ENCODE data around the gene C16orf89. TPM values are rescaled to one million over a fixed set of nuclear protein-coding genes. Genes with fewer than 3 reads are reported as not detected.
A peak's percentile ranks its signal among the peaks of the same experiment; 100 is the strongest.
"Not testable (repeated sequence)": the region's sequence is repeated elsewhere in the genome, so short reads cannot be mapped to it uniquely, and the experiment has no call there.

Gene C16orf89
- total and polyA plus RNA-seq, 7 experiments from 2014 or later, result not detected

DNA sequence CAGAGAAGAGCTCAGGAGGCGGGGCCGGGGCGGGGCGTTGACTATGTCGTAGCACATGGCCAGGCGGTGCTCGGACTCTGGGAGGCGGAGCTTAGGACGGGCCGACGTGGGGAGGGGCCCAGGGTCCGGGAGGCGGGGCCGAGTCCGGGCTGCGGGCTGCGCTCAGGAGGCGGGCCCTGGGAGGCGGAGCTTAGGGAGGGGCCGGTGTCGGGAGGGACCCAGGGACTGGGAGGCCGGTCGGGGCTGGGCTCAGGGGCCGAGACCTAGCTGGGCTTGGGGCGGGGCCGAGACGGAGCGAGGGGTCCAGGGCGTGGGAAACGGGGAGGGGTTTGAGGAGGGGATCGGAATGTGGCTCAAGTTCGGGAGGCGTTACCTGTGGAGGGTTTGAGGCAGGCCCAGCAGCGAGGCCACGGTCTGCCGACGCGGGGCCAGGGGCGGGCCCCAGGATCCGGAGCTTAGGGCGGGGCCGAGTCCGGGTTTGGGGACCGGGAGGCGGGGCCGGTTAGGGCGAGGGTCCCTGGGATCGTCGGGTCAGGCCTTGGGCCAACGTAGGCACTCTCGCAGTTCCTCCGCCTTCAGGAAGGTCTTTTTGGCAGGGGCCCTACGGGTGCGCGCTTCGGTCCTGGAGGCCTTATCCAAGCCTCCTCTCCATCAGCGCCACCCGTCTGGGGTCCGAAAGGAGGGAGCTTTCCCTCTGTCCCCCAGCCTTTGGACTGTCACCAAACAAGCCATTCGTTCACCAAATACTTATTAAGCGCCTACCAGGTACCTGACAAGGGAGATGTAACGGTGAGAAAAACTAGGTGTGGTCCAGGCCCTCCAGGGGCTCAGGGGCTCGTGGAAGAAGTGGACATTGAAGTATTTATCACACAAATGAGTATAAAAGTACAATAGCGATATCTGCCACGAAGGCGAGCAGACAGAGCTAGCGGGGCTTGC is 32.7 kb upstream of the C16orf89 start:
- peak overlapping the region; percentile 88 for H3K27ac ChIP-seq (ENCODE audit: low read depth, low read length)
- H3K27me3 Mint-ChIP-seq; H3K36me3 ChIP-seq (ENCODE audit: control insufficient read depth in 2 of 3, insufficient read depth in 3 of 3, low read length in 3 of 3); H3K27me3 ChIP-seq (ENCODE audit: control insufficient read depth in 2 of 2, insufficient read depth in 2 of 2, low read length in 2 of 2); H3K4me1 ChIP-seq (ENCODE audit: control insufficient read depth in 2 of 2, insufficient read depth in 2 of 2, low read length in 2 of 2); H3K9me3 Mint-ChIP-seq; H3K36me3 Mint-ChIP-seq; H3K9me3 ChIP-seq (ENCODE audit: control insufficient read depth in 2 of 3, low read length in 3 of 3): not testable (repeated sequence)
- CTCF ChIA-PET, result interaction anchor here (0.7 kb wide), 1 partner anchor 22 kb away, joined by 3 read pairs; no protein-coding TSS in a partner anchor
- intact Hi-C loops (cut with micrococcal nuclease), result loop anchor here (1.0 to 10.0 kb wide), 7 partner anchors 66 to 981 kb away; partner anchors contain the start of genes ADCY9 (in 1 of the 2), GLYR1 (in 1 of the 2), NAGPA (in 1 of the 2) and PAM16 (in 1 of the 2)
- Mint-ChIP-seq H3K4me3 (peak overlapping the region; percentile 89 to 99 (median 96)), H3K4me1 (peaks cover 6 to 25% (median 12%) of the 10 kb centered on the region in 7 donors), H3K27ac (peak overlapping the region; percentile 83 to 99 (median 97))
- POLR2A ChIA-PET, result interaction anchor here (0.7 to 1.0 kb wide), 5 partner anchors 9 to 330 kb away, joined by 3 to 5 read pairs (median 3); partner anchors contain the start of gene NAGPA
- DNase-seq (peak; percentile 79 to 97 (median 95)), ATAC-seq (peak; percentile 82)
- H3K4me3 ChIP-seq (ENCODE audit: low read length), result peak overlapping the region; percentile 52

DNA sequence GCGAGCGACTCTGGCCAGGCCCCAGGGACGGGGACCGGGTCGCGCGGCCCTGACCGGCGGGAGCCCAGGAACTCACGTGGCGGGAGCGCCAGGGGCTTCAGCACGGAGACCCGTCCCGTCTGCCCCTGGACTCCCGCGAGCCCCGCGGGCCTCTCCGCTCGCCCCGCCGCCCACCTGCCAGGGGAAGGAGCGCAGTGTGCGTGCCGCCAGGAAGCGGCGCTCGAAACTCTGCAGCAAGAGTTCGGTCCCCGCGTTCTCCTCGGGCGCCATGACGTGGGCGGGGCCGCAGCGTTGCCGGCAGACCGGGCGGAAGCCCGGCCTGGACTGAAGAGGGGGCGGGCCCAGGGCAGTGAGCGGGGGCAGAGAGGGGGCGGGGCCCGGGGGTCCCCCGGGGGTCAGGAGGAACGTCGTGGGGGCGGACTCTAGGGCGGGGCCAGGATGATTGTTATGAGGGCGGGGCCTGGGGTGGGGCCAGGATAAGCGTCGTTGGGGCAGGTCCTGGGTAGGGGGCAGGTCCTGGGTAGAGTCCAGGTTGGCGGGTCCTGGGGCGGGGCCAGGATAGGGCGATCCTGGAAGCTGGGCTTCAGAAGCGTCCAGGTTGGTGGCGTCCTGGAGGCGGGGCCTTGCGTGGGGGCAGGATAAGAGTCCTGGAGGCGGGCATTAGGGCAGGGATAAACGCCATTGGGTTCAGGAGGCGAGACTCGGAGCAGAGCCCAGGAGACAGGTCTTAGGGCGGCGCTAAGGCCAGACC is 31.9 kb upstream of the C16orf89 start, which contains the start of gene EEF2KMT:
EEF2KMT (minus strand) TSS at position 326 of the 751 bp plus-strand sequence; CDS start at position 270, 56 bp downstream.
- Histone ChIP-seq H3K27ac (ENCODE audit: low read depth, low read length) (peak within 1 kb of the TSS; percentile 88), H3K4me3 (ENCODE audit: low read length) (peak within 1 kb of the TSS; percentile 52)
- POLR2A ChIA-PET, result interaction anchor here (0.7 to 1.0 kb wide), 6 partner anchors 9 to 329 kb away, joined by 3 to 5 read pairs (median 4); partner anchors contain the start of gene NAGPA
- intact Hi-C loops (cut with micrococcal nuclease), result loop anchor here (1.0 to 10.0 kb wide), 13 partner anchors 26 to 980 kb away; partner anchors contain the start of genes ALG1 (in 2 of the 2), GLYR1 (in 2 of the 2), NAGPA (in 2 of the 2) and SEC14L5 (in 2 of the 2)
- H3K27me3 ChIP-seq (ENCODE audit: control insufficient read depth in 2 of 2, insufficient read depth in 2 of 2, low read length in 2 of 2); H3K9me3 Mint-ChIP-seq; H3K36me3 Mint-ChIP-seq; H3K4me1 ChIP-seq (ENCODE audit: control insufficient read depth in 2 of 2, insufficient read depth in 2 of 2, low read length in 2 of 2); H3K9me3 ChIP-seq (ENCODE audit: control insufficient read depth in 2 of 3, low read length in 3 of 3); H3K27me3 Mint-ChIP-seq; H3K36me3 ChIP-seq (ENCODE audit: control insufficient read depth in 2 of 3, insufficient read depth in 3 of 3, low read length in 3 of 3): not testable (repeated sequence)
- Mint-ChIP-seq H3K4me1 (peaks cover 6 to 25% (median 12%) of the 10 kb centered on the region in 7 donors), H3K27ac (peak within 1 kb of the TSS; percentile 87 to 99 (median 97)), H3K4me3 (peak within 1 kb of the TSS; percentile 89 to 99 (median 96))
- DNase-seq (peak in 2 of 9 donors; percentile 89 to 94), ATAC-seq (peak; percentile 99)
- CTCF ChIA-PET, result interaction anchor here (0.7 kb wide), 1 partner anchor 22 kb away, joined by 3 read pairs; no protein-coding TSS in a partner anchor

DNA sequence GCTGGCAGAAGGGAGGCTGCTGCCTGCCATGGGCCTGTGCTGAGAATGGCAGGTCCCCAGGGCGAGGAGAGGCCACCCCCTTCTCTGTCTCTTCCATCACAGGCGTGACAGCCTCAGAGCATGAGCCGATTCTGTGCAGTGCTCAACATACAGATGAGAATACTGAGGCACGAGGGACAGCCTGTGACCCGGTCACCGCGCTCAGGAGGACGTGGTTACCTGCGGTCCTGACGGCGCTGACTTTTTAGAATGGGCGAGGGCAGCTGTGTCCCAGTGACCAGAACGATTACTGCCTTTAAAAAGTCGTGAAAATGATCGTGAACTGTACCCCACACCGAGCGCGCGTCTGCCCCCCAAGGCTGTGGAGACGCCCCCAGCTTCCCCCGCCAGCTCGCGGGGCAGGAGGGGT is 31.3 kb upstream of the C16orf89 start:
- H3K36me3 Mint-ChIP-seq; H3K4me1 ChIP-seq (ENCODE audit: control insufficient read depth in 2 of 2, insufficient read depth in 2 of 2, low read length in 2 of 2); CTCF ChIA-PET; H3K27me3 ChIP-seq (ENCODE audit: control insufficient read depth in 2 of 2, insufficient read depth in 2 of 2, low read length in 2 of 2); H3K9me3 ChIP-seq (ENCODE audit: control insufficient read depth in 2 of 3, low read length in 3 of 3); H3K27me3 Mint-ChIP-seq; H3K9me3 Mint-ChIP-seq; H3K36me3 ChIP-seq (ENCODE audit: control insufficient read depth in 2 of 3, insufficient read depth in 3 of 3, low read length in 3 of 3); ATAC-seq: not testable (repeated sequence)
- H3K4me1 Mint-ChIP-seq, result peaks cover 9 to 29% (median 16%) of the 10 kb centered on the region in 7 donors
- peak overlapping the region; percentile 52 for H3K4me3 ChIP-seq (ENCODE audit: low read length)
- H3K4me3 Mint-ChIP-seq, result peak overlapping the region; percentile 89 to 99 (median 96)
- H3K27ac Mint-ChIP-seq, result peak overlapping the region; percentile 87 to 99 (median 92)
- intact Hi-C loops (cut with micrococcal nuclease), result loop anchor here (1.0 to 10.0 kb wide), 13 partner anchors 26 to 980 kb away; partner anchors contain the start of genes ALG1 (in 2 of the 2), GLYR1 (in 2 of the 2), NAGPA (in 2 of the 2) and UBN1 (in 2 of the 2)
- H3K27ac ChIP-seq (ENCODE audit: low read depth, low read length), result peak overlapping the region; percentile 88
- POLR2A ChIA-PET, result interaction anchor here (1.0 kb wide), 1 partner anchor 63 kb away, joined by 5 read pairs; the partner anchor contains the start of gene NAGPA
- peak; percentile 23 to 59 (median 42) for DNase-seq

DNA sequence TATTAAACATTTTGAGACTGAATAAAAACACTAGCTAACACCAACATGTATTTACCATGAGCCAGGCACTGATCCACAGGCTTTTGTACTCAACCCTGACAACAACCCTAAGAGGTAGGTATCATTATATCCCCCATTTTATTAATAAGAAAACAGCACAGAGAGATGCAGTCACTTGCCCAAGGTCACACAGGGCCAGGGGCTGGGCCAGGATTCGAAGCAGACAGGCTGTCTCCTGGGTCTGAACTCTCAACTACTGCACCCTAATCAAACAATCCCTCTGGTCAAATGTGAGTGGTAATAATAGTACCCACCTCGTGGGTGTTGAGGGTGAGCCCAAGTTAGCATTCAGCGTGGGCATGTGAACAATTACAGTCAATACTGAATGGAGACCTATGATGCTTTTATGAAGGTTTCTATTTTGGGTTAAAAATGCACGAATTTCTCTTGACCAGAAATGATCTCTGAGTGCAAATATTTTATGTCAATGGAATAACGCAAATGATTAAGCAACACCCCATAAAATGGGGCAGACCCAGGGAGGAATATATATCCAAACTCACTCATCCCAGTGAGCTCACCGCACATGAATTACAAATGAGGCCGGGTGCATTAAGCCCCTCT is 30.8 kb upstream of the C16orf89 start:
- H3K9me3 Mint-ChIP-seq; H3K36me3 ChIP-seq (ENCODE audit: control insufficient read depth in 2 of 3, insufficient read depth in 3 of 3, low read length in 3 of 3); H3K27me3 Mint-ChIP-seq; H3K9me3 ChIP-seq (ENCODE audit: control insufficient read depth in 2 of 3, low read length in 3 of 3); ATAC-seq; H3K4me1 ChIP-seq (ENCODE audit: control insufficient read depth in 2 of 2, insufficient read depth in 2 of 2, low read length in 2 of 2); CTCF ChIA-PET; H3K27me3 ChIP-seq (ENCODE audit: control insufficient read depth in 2 of 2, insufficient read depth in 2 of 2, low read length in 2 of 2); DNase-seq; H3K4me3 ChIP-seq (ENCODE audit: low read length); H3K36me3 Mint-ChIP-seq: not testable (repeated sequence)
- intact Hi-C loops (cut with micrococcal nuclease), result loop anchor here (1.0 to 10.0 kb wide), 13 partner anchors 25 to 979 kb away; partner anchors contain the start of genes ALG1 (in 2 of the 2), GLYR1 (in 2 of the 2), NAGPA (in 2 of the 2) and UBN1 (in 2 of the 2)
- H3K4me3 Mint-ChIP-seq, result peak overlapping the region; percentile 89 to 99 (median 96)
- POLR2A ChIA-PET, result interaction anchor here (1.0 kb wide), 1 partner anchor 63 kb away, joined by 5 read pairs; the partner anchor contains the start of gene NAGPA
- peak overlapping the region; percentile 88 for H3K27ac ChIP-seq (ENCODE audit: low read depth, low read length)
- peaks cover 11 to 31% (median 18%) of the 10 kb centered on the region in 7 donors for H3K4me1 Mint-ChIP-seq
- peak overlapping the region; percentile 87 to 99 (median 92) for H3K27ac Mint-ChIP-seq

DNA sequence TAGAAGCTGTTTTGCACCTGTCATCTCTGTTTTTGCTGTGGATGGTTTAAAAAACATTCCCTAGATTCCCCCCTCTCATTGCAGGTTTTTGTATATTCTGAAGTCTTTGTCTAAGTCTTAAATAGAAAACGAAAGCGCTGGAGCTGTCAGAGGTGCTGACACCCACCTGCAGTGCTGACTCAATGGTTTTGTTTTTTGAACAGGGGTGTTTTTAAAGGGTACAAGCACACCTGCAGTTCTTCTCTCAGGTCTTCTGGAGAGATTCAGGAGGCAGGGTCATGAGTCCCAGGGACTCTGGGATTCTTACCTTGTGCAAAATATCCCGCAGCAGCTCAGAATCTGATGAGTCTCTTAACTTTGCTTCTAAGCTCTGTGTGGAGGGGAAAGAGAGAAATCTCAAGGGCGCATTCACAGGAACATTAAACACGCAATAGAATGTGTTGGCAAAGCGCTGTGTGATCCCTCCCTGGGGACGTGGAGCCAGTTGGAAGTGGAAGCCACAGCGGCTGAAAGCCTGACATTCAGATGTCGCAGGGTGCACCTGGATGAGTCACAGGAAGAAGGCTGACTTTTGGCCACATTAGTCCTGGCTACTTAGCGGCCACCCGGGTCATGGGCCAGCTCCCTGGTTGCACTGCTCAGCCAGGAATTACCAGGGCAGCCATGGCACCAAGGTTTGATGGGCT is 29.5 kb upstream of the C16orf89 start:
- H3K27me3 ChIP-seq (ENCODE audit: control insufficient read depth in 2 of 2, insufficient read depth in 2 of 2, low read length in 2 of 2); H3K27me3 Mint-ChIP-seq; H3K9me3 Mint-ChIP-seq; H3K4me1 ChIP-seq (ENCODE audit: control insufficient read depth in 2 of 2, insufficient read depth in 2 of 2, low read length in 2 of 2); CTCF ChIA-PET; H3K4me3 ChIP-seq (ENCODE audit: low read length); ATAC-seq; H3K36me3 ChIP-seq (ENCODE audit: control insufficient read depth in 2 of 3, insufficient read depth in 3 of 3, low read length in 3 of 3); H3K27ac ChIP-seq (ENCODE audit: low read depth, low read length); H3K9me3 ChIP-seq (ENCODE audit: control insufficient read depth in 2 of 3, low read length in 3 of 3); H3K4me3 Mint-ChIP-seq; POLR2A ChIA-PET; DNase-seq; H3K36me3 Mint-ChIP-seq: not testable (repeated sequence)
- H3K27ac Mint-ChIP-seq, result peak overlapping the region in 4 of 9 donors; percentile 28 to 59 (median 53)
- intact Hi-C loops (cut with micrococcal nuclease), result loop anchor here (5.0 to 10.0 kb wide), 6 partner anchors 63 to 978 kb away; partner anchors contain the start of genes ADCY9 (in 1 of the 2), GLYR1 (in 1 of the 2), NAGPA (in 1 of the 2) and PAM16 (in 1 of the 2)
- peaks cover 11 to 31% (median 18%) of the 10 kb centered on the region in 7 donors for H3K4me1 Mint-ChIP-seq

Measured in naive thymus-derived CD4-positive, alpha-beta T cell (primary cell).